PC-9 (cell line): Measurements from ENCODE around the gene GBP5.

ENCODE experiments used
- EZH2 ChIP-seq: fragments of 200-600 bp; sonication (generic); IDR thresholded peaks from 2 replicates; pipeline ENCODE4 v1.8.0; 2017; ENCODE audit warnings: antibody characterized with exemption, low read depth
- TF ChIP-seq, protein P1 (sequence below): fragments of 200-600 bp; sonication (generic); conservative IDR thresholded peaks from 2 replicates; pipeline ENCODE4 v1.6.1; 2017; ENCODE audit warnings: mixed run types, antibody characterized with exemption, mild to moderate bottlenecking, moderate library complexity

DNA sequence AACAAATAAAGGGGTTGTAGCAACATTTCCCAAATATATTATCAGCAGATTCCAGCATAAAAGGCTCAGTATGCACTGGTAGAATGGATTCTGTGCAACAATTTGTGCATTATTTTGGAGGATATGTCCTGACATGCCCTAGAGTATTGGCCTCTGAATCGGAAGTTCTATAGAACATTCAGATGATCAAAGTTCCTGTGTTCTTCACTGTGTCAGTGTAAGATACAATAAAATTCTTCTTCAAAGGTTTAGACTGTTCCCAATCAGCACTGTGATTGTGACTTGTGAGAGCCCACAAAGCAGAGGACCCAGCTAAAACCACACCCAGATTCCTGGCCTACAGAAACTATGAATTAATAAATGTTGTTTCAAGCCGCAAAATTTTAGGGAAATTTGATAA is 33.6 kb upstream of the GBP5 start:
- TF ChIP-seq, protein P1, sequence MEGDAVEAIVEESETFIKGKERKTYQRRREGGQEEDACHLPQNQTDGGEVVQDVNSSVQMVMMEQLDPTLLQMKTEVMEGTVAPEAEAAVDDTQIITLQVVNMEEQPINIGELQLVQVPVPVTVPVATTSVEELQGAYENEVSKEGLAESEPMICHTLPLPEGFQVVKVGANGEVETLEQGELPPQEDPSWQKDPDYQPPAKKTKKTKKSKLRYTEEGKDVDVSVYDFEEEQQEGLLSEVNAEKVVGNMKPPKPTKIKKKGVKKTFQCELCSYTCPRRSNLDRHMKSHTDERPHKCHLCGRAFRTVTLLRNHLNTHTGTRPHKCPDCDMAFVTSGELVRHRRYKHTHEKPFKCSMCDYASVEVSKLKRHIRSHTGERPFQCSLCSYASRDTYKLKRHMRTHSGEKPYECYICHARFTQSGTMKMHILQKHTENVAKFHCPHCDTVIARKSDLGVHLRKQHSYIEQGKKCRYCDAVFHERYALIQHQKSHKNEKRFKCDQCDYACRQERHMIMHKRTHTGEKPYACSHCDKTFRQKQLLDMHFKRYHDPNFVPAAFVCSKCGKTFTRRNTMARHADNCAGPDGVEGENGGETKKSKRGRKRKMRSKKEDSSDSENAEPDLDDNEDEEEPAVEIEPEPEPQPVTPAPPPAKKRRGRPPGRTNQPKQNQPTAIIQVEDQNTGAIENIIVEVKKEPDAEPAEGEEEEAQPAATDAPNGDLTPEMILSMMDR, result no peak
- TF ChIP-seq EZH2, result no peak
